Glutamatergic neuron (in vitro differentiated cells): ENCODE data around the gene STXBP4. TPM values are rescaled to one million over a fixed set of nuclear protein-coding genes. Genes with fewer than 3 reads are reported as not detected.
"Not testable (repeated sequence)": the region's sequence is repeated elsewhere in the genome, so short reads cannot be mapped to it uniquely, and the experiment has no call there.

Source experiments
- DNase-seq: peaks from one replicate; pipeline ENCODE4 v3.0.0; 2022
- H3K27ac Mint-ChIP-seq: one replicate; pipeline ENCODE4 v1.8.0; 2020; ENCODE audit warnings: mild to moderate bottlenecking, mixed read lengths, inconsistent platforms; ENCODE audit not compliant: unreplicated experiment
- H3K27me3 Mint-ChIP-seq: one replicate; pipeline ENCODE4 v1.8.0; 2020; ENCODE audit warnings: mild to moderate bottlenecking, moderate library complexity, mixed read lengths, inconsistent platforms; ENCODE audit not compliant: unreplicated experiment
- H3K36me3 Mint-ChIP-seq: one replicate; pipeline ENCODE4 v1.8.0; 2020; ENCODE audit warnings: mild to moderate bottlenecking, mixed read lengths, inconsistent platforms; ENCODE audit not compliant: unreplicated experiment
- H3K4me1 Mint-ChIP-seq: one replicate; pipeline ENCODE4 v1.8.0; 2020; ENCODE audit warnings: mild to moderate bottlenecking, low read depth, mixed read lengths, inconsistent platforms; ENCODE audit not compliant: unreplicated experiment
- H3K4me3 Mint-ChIP-seq: one replicate; pipeline ENCODE4 v1.8.0; 2020; ENCODE audit warnings: mild to moderate bottlenecking, mixed read lengths, inconsistent platforms; ENCODE audit not compliant: unreplicated experiment
- H3K9me3 Mint-ChIP-seq: one replicate; pipeline ENCODE4 v1.8.0; 2020; ENCODE audit warnings: mild to moderate bottlenecking, moderate library complexity, mixed read lengths, inconsistent platforms; ENCODE audit not compliant: unreplicated experiment
- CTCF ChIP-seq: fragments of 200-600 bp; sonication (generic); IDR thresholded peaks from one replicate; pipeline ENCODE4 v1.5.0; 2021; ENCODE audit not compliant: partially characterized antibody, unreplicated experiment
- total RNA-seq: library from RNA; stranded (reverse); fragmentation: NEBNext Ultra II Directional; extraction: Animal tissue kit (Norgen Biotek cat#: 25700); gene quantifications from one replicate; pipeline ENCODE4 v1.2.1, GENCODE V29; 2021; ENCODE audit not compliant: unreplicated experiment

The STXBP4 gene
- total RNA-seq, 1 donor from 2014 or later: 17.7 TPM

GRCh38 chr17:55072898-55073297, 104.3 kb downstream of the STXBP4 start:
- peaks cover 1% of the 10 kb centered on the region for H3K9me3 Mint-ChIP-seq
- no peak for DNase-seq
- no peak overlapping the region for H3K4me3 Mint-ChIP-seq
- no peaks in the 10 kb centered on the region for H3K36me3 Mint-ChIP-seq
- H3K27ac Mint-ChIP-seq: no peak overlapping the region
- TF ChIP-seq CTCF: no peak
- H3K27me3 Mint-ChIP-seq: no peaks in the 10 kb centered on the region
- no peaks in the 10 kb centered on the region for H3K4me1 Mint-ChIP-seq

- H3K27me3 Mint-ChIP-seq, H3K4me1 Mint-ChIP-seq, H3K36me3 Mint-ChIP-seq, H3K4me3 Mint-ChIP-seq, DNase-seq, H3K9me3 Mint-ChIP-seq, H3K27ac Mint-ChIP-seq: not testable (repeated sequence)
These were observed 104.9 kb downstream of the STXBP4 start for GRCh38 chr17:55073467-55073866.

DNA sequence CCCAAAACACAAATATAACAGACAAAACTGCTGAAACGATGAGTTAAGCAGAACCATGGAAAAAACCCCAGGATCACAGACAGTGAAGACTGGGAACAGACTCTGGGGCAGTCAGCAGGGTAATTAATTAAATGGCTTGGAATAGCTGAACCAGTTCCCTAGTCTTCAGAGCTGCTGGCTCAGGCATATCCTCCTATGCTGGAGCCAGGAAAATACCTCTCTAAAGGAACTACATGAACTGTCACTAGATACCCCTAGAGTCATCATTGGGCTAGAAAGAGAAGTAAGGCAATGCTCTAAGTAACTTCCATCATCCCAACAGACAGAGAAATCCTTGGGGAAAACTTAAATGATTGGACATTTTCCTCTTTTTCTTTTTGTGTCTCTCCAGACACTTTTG, 113.0 kb downstream of the STXBP4 start:
- Mint-ChIP-seq H3K27ac (no peak overlapping the region), H3K4me1 (no peaks in the 10 kb centered on the region), H3K9me3 (peaks cover 1% of the 10 kb centered on the region), H3K36me3 (peaks cover under 1% of the 10 kb centered on the region), H3K27me3 (no peaks in the 10 kb centered on the region), H3K4me3 (no peak overlapping the region)
- DNase-seq: no peak
- no peak for TF ChIP-seq CTCF

GRCh38 chr17:55086635-55087058, 118.1 kb downstream of the STXBP4 start:
- H3K27me3 Mint-ChIP-seq: no peaks in the 10 kb centered on the region
- DNase-seq: no peak
- TF ChIP-seq CTCF: no peak
- H3K36me3 Mint-ChIP-seq: peaks cover 5% of the 10 kb centered on the region
- no peak overlapping the region for H3K4me3 Mint-ChIP-seq
- H3K9me3 Mint-ChIP-seq: no peaks in the 10 kb centered on the region
- no peaks in the 10 kb centered on the region for H3K4me1 Mint-ChIP-seq
- no peak overlapping the region for H3K27ac Mint-ChIP-seq

DNA sequence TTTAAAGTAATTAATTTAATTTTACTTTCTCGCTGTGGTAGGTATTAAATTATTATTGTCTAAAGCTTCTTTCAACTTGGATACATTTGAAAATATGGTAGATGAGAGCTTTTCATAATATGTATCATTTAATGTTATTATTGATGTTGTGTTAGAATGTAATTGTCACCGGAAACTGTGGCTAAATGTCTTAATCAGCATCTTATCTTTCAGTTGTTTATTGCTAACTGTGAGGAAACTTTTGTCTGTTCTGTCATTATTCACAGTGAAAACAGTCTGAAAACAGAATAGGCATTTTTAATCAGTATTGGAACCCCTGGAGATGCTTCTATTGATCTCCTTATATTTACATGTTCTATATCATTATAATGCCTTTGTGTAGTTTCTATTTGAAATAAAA, 120.7 kb downstream of the STXBP4 start:
- no peak for TF ChIP-seq CTCF
- no peak overlapping the region for H3K27ac Mint-ChIP-seq
- no peak overlapping the region for H3K4me3 Mint-ChIP-seq
- DNase-seq: no peak
- no peaks in the 10 kb centered on the region for H3K4me1 Mint-ChIP-seq
- H3K36me3 Mint-ChIP-seq: peaks cover 5% of the 10 kb centered on the region
- no peaks in the 10 kb centered on the region for H3K27me3 Mint-ChIP-seq
- no peaks in the 10 kb centered on the region for H3K9me3 Mint-ChIP-seq

GRCh38 chr17:55090079-55090492, 121.5 kb downstream of the STXBP4 start:
- TF ChIP-seq CTCF: no peak
- Mint-ChIP-seq H3K27ac (no peak overlapping the region), H3K4me1 (no peaks in the 10 kb centered on the region), H3K9me3 (no peaks in the 10 kb centered on the region), H3K36me3 (peaks cover 5% of the 10 kb centered on the region), H3K27me3 (no peaks in the 10 kb centered on the region), H3K4me3 (no peak overlapping the region)
- no peak for DNase-seq
